Breast epithelium (tissue), 4 donors: Measurements from ENCODE around the gene OR5K1. TPM values are rescaled to one million over a fixed set of nuclear protein-coding genes. Genes with fewer than 3 reads are reported as not detected.

ENCODE experiments used
- DNase-seq, 2 donors: peaks; one replicate each; pipeline ENCODE4 v3.0.0-alpha.2; 2019; ENCODE audit warnings: low spot score in 2 of 2
- H3K27ac ChIP-seq, 2 donors: fragments of 200-600 bp; sonication (generic) in 1 of 2; one replicate each; pipeline ENCODE4 v1.5.1; 2016 to 2019; ENCODE audit warnings: mild to moderate bottlenecking in 1 of 2
- H3K27me3 ChIP-seq, 2 donors: fragments of 200-600 bp; sonication (generic) in 1 of 2; one replicate each; pipeline versions ENCODE4 v1.5.1 to v1.6.0; 2017 to 2019; ENCODE audit warnings: control low read depth in 1 of 2, mild to moderate bottlenecking in 1 of 2
- H3K36me3 ChIP-seq: fragments of 200-600 bp; one replicate; pipeline ENCODE4 v1.5.1; 2019
- H3K4me1 ChIP-seq, 2 donors: fragments of 200-600 bp; sonication (generic); one replicate each; pipeline ENCODE4 v1.5.1; 2016 to 2019; ENCODE audit warnings: control low read depth in 1 of 2
- H3K4me3 ChIP-seq, 3 donors: fragments of 200-600 bp; sonication (generic); 1 replicate in 2 of 3; 2 replicates in 1 of 3; pipeline ENCODE4 v1.5.1; 2016 to 2019; ENCODE audit warnings: mild to moderate bottlenecking in 3 of 3, moderate library complexity in 2 of 3
- H3K9me3 ChIP-seq, 2 donors: fragments of 200-600 bp; sonication (generic) in 1 of 2; one replicate each; pipeline ENCODE4 v1.5.1; 2016 to 2019; ENCODE audit warnings: control low read depth in 1 of 2
- POLR2A ChIP-seq: fragments of 450-650 bp; IDR thresholded peaks from one replicate; pipeline ENCODE4 v1.6.1; 2016; ENCODE audit warnings: antibody characterized with exemption, mild to moderate bottlenecking, moderate library complexity
- POLR2AphosphoS5 ChIP-seq, 3 donors: sonication (generic); formaldehyde crosslinking; IDR thresholded peaks; one replicate each; pipeline ENCODE4 v1.6.1; 2017; ENCODE audit warnings: antibody characterized with exemption in 3 of 3
- intact Hi-C: fragments of 100-400 bp; cut with DNase I; formaldehyde crosslinking; loops from one replicate; pipeline ENCODE4 v1.15.1; 2023; ENCODE audit warnings: low total_unique reads
- total RNA-seq, 3 donors: library from RNA; depleted of rRNA; stranded (reverse); fragments of >200 nt; gene quantifications; one replicate each; pipeline ENCODE4 v1.1.0, GENCODE V29; 2016
- TF ChIP-seq, protein P1 (sequence below), 3 donors: fragments of 450-650 bp; IDR thresholded peaks; one replicate each; pipeline ENCODE4 v1.5.1; 2016 to 2017; ENCODE audit warnings: antibody characterized with exemption in 3 of 3, mild to moderate bottlenecking in 3 of 3, moderate library complexity in 3 of 3

OR5K1 gene
- total RNA-seq, 3 donors from 2014 or later: not detected

DNA sequence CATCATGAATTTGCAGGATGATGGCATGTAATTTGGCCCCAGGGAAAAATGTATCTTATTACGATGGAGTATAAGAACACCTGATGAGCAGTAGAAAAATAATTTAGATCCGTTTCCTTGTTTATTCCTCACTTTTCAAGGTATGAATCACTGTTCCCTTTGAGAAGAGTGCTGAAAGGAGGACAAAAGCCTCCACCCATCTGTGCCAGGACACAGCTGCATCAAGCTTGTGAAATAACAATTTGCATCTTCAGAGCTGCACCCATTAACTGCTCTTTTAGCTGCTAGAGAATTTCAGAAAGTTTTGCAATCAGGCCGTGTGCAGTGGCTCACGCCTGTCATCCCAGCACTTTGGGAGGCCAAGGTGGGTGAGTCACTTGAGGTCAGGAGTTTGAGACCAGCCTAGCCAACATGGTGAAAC, 50.1 kb downstream of the OR5K1 start:
- no peak overlapping the region for H3K4me3 ChIP-seq
- no peak for TF ChIP-seq POLR2AphosphoS5 (IDR thresholded peaks at IDR 0.05)
- TF ChIP-seq POLR2A: no peak
- TF ChIP-seq, protein P1, sequence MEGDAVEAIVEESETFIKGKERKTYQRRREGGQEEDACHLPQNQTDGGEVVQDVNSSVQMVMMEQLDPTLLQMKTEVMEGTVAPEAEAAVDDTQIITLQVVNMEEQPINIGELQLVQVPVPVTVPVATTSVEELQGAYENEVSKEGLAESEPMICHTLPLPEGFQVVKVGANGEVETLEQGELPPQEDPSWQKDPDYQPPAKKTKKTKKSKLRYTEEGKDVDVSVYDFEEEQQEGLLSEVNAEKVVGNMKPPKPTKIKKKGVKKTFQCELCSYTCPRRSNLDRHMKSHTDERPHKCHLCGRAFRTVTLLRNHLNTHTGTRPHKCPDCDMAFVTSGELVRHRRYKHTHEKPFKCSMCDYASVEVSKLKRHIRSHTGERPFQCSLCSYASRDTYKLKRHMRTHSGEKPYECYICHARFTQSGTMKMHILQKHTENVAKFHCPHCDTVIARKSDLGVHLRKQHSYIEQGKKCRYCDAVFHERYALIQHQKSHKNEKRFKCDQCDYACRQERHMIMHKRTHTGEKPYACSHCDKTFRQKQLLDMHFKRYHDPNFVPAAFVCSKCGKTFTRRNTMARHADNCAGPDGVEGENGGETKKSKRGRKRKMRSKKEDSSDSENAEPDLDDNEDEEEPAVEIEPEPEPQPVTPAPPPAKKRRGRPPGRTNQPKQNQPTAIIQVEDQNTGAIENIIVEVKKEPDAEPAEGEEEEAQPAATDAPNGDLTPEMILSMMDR (IDR thresholded peaks at IDR 0.05): no peak
- intact Hi-C loops: no loop called here
- H3K9me3 ChIP-seq: no peaks in the 10 kb centered on the region
- H3K27me3 ChIP-seq: no peaks in the 10 kb centered on the region
- no peak for DNase-seq
- H3K4me1 ChIP-seq: no peaks in the 10 kb centered on the region
- H3K36me3 ChIP-seq: no peaks in the 10 kb centered on the region
- H3K27ac ChIP-seq: no peak overlapping the region

DNA sequence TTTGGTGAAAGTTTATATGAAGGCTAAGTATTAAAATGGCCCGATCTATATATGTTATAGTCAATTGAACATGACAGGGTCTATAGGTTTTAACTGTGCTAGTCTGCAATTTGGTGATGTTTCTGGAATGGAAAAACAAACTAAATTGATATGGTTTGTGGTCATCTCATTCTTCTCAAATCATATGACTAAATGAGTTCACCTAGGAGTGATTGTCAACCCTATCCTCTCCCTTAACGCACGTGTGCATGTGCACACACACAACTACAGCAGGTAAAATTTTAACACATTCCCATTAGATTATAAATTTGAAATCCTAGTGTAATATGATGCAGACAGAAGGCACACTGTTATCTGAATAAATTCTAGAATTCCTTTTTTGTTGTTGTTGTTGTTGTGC, 50.7 kb downstream of the OR5K1 start:
- TF ChIP-seq POLR2AphosphoS5 (IDR thresholded peaks at IDR 0.05): no peak
- H3K36me3 ChIP-seq: no peaks in the 10 kb centered on the region
- no peaks in the 10 kb centered on the region for H3K4me1 ChIP-seq
- no peak overlapping the region for H3K4me3 ChIP-seq
- no peak overlapping the region for H3K27ac ChIP-seq
- intact Hi-C loops: no loop called here
- no peaks in the 10 kb centered on the region for H3K9me3 ChIP-seq
- H3K27me3 ChIP-seq: no peaks in the 10 kb centered on the region
- DNase-seq: no peak

DNA sequence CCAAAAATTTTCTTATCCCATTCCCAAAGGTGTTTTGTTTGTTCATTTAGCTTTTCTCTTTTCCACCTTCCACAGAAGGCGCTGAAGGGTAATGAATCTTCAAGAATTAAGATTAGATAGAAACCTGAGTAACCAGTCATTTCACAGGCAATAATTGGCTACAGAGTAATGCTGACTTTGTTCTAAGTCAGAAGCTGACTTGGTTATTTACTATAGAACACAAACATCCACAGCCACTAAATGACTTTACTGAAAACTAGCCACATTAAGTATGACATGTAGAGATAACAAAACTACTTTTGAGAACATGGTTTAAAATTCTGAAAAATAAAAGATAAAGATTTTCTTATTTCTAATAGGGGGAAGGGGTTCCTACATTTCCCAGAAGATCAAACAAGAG, 51.9 kb downstream of the OR5K1 start:
- no peaks in the 10 kb centered on the region for H3K27me3 ChIP-seq
- H3K36me3 ChIP-seq: no peaks in the 10 kb centered on the region
- H3K4me3 ChIP-seq: no peak overlapping the region
- DNase-seq: no peak
- intact Hi-C loops: no loop called here
- no peaks in the 10 kb centered on the region for H3K4me1 ChIP-seq
- no peaks in the 10 kb centered on the region for H3K9me3 ChIP-seq
- TF ChIP-seq POLR2A: no peak
- TF ChIP-seq, protein P1 (IDR thresholded peaks at IDR 0.05): no peak
- no peak for TF ChIP-seq POLR2AphosphoS5 (IDR thresholded peaks at IDR 0.05)
- no peak overlapping the region for H3K27ac ChIP-seq

DNA sequence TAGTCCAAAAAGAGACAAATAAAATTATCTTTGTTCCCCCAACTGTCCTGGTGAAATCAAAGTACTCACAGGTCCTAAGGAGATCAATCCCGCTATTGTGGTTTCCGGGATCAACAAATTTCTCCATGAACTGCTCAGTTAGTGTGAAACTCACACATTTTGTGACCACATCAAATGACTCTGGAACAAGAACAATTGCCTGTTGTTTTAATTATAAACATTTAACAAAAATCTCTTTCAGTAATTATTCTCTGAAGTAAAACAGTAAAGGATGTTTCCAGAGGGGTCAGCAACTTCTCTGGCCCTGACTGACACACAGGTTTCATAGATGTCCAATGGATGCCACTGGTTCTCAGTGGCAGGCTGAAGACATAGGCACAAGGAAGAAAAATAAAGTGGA, 55.8 kb downstream of the OR5K1 start:
- Histone ChIP-seq H3K9me3 (no peaks in the 10 kb centered on the region), H3K27me3 (no peaks in the 10 kb centered on the region), H3K4me1 (no peaks in the 10 kb centered on the region), H3K27ac (no peak overlapping the region), H3K36me3 (no peaks in the 10 kb centered on the region), H3K4me3 (no peak overlapping the region)
- DNase-seq: no peak
- intact Hi-C loops: no loop called here
- TF ChIP-seq POLR2AphosphoS5 (IDR thresholded peaks at IDR 0.05) (no peak), POLR2A (no peak)
- TF ChIP-seq, protein P1 (IDR thresholded peaks at IDR 0.05): no peak

DNA sequence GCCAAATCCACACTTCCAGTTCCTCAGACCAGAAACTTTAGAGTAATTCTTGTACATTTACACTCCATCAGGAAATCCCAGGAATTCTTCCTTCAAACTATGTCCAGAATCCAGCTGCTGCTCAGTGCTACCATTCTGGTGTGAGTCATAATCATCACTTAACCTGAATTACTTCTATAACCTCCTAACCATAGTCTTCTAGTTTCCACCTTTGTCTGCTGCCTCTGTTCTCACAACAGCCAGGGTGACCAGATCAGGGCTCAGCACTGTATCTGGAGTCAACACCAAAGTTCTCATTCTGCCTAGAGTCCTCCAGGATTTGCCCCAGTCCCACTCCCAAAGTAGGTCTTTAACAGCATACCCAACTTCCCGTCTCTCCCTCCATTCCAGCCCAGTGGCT, 56.4 kb downstream of the OR5K1 start:
- intact Hi-C loops: no loop called here
- H3K4me3 ChIP-seq: no peak overlapping the region
- no peaks in the 10 kb centered on the region for H3K4me1 ChIP-seq
- H3K36me3 ChIP-seq: no peaks in the 10 kb centered on the region
- no peak for DNase-seq
- no peaks in the 10 kb centered on the region for H3K27me3 ChIP-seq
- TF ChIP-seq, protein P1 (IDR thresholded peaks at IDR 0.05): no peak
- TF ChIP-seq POLR2AphosphoS5 (IDR thresholded peaks at IDR 0.05) (no peak), POLR2A (no peak)
- H3K9me3 ChIP-seq: no peaks in the 10 kb centered on the region
- H3K27ac ChIP-seq: no peak overlapping the region
